ENCODE results near the gene CCDC28B.
"Not testable (repeated sequence)": the region's sequence is repeated elsewhere in the genome, so short reads cannot be mapped to it uniquely, and the experiment has no call there.

The CCDC28B gene

DNA sequence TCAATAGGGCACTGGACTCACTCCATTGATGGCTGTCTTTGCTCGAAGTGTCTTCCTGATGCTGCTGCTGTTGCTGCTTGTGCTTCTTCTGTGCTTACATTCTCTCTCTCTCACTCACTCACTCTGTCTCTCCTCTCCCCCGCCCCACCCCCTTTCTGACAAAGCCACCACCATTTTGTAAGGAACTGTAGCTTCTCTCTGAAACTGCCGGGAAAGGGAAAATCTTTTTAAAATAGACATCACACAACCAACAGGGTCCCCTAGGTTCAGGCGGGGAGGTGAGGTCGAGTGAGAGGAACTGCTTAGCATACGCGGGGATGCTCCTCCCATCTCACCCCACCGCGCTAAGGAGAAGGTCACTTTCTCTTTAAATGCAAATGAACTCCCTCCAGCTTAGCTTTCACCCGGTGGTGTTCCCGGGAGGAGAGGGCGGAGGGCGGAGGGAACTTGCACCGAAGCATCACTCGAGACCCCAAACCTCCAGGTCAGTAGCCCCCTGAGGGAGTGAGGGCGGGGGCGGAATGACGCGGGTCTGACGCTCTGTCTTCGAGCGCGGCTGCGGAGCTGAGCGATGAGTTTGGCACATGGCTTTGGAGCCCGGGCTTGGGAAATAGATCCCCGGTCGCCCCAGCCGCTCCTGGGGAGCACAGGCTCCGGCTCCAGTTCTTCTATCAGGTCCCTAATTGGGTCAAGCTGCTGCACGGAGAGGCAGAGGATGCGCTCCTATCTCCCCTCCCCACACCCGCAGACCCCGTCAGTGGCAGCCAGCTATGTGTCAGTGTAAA is at the start of gene CCDC28B:
Gene CCDC28B, plus strand, starts transcription at position 370 of the 785 bp plus-strand sequence. CDS start 1,341 bp downstream, outside the sequence.
- peak; percentile 77 for DNase-seq
- ATAC-seq, result peak; percentile 50

DNA sequence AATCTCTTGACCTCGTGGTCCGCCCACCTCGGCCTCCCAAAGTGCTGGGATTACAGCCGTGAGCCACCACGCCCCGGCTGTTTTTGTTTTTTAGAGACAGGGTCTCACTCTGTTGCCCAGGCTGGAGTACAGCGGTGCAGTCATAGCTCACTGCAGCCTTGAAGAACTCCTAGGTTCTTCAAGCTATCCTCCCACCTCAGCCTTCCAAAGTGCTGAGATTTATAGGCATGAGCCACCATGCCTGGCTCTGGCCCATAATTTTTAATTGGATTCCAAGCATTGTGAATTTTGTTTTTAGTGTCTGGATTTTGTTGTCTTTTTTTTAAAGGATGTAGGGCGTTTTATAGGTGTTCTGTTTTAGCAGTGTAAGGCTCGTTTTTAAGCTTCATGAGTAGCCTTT is 49.5 kb upstream of the CCDC28B start:
- DNase-seq (no peak), ATAC-seq (no peak)

DNA sequence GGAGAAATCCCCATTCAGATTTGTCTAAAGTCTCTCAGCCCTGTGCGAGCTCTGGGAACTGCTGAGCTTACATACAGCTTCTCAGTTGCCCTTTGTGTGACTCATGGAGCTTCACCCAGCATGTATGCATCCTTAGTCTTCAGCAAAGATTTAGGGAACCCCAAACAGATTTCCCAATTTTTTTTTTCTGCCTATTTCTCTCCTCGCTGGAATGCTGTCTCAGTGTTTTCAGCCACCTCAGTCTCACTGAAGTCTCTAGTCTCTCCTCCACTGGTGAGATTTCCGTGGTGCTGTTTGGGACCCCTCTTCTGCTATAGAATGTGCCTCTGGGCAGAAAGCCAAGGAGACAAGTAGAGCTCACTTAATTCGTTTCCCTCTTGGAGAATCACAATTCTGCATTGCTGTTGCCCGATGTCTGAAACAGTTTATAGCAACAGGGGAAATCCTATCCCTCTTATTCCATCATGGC is 49.0 kb upstream of the CCDC28B start:
- no peak for DNase-seq
- ATAC-seq, result no peak

- ATAC-seq, result peak; percentile 94
Observed at GRCh38 chr1:32159189-32159588, 41.2 kb upstream of the CCDC28B start.

GRCh38 chr1:32163405-32163804 is 37.0 kb upstream of the CCDC28B start:
- no peak for DNase-seq
- no peak for ATAC-seq

More at GRCh38 chr1:32159189-32159588, 41.2 kb upstream of the CCDC28B start:
- DNase-seq, result no peak

GRCh38 chr1:32165633-32166032 is 34.8 kb upstream of the CCDC28B start:
- not testable (repeated sequence) for ATAC-seq, DNase-seq

DNA sequence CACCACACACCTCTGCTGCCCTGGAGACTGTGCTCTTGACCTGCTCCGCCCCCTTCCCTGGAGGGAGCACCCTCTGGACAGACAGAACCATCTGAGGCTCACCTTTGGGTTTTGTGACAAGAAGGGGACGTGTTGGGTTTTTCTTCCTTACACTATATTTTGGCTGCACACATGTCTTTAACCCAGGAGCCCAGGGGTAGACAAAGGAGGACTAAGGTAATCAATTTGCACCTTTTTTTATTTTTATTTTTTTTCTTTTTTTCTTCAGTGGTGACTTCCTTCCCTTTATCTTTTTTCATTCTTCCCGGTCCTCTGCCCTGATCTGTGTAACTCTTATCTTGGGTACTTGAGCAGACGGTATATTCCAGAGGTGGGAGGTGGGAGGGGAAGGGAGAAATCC is 29.4 kb upstream of the CCDC28B start:
- ATAC-seq (no peak), DNase-seq (no peak)

- DNase-seq (no peak), ATAC-seq (no peak)
Observed at GRCh38 chr1:32172621-32173245, 27.7 kb upstream of the CCDC28B start.

DNA sequence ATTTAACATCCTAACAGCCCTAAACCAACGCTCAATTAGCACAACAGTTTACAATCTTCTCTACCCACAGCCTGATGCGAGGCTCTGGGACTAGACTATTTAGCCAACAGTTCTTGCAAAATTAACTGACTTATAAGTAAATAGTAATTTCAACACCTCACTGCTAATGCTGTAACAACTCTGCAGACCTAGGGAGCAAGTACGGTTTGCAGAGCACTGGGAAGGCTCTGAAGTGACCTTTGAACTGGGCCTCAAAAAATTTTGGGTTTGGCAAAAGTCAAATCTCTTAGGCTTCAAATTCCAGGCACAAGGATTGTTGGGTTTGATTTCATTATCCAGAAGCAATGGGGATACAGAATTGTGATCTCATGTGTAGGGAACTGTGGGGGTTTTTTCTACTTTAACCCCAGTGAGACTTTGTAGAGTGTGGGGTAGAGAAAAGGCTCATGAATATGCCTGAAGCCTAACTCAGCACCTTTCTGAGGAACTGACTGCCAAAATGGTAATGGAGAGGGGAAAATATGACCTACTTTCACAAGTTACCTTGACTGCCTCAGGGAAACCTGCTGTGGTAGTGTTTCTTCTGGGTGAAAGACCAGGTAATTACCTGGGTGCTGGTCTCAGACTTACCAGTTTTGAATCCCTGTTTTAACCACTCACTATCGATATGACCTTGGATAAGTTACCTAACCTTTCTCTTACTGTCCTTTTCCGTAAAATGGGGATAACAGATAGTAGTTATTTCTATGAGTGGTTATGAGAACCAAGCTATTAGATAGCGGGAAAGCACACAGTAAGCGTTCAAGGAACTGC is 21.8 kb upstream of the CCDC28B start:
- DNase-seq (no peak), ATAC-seq (no peak)

- ATAC-seq, result no peak
- no peak for DNase-seq
Observed at GRCh38 chr1:32179193-32179442, 21.3 kb upstream of the CCDC28B start.

DNA sequence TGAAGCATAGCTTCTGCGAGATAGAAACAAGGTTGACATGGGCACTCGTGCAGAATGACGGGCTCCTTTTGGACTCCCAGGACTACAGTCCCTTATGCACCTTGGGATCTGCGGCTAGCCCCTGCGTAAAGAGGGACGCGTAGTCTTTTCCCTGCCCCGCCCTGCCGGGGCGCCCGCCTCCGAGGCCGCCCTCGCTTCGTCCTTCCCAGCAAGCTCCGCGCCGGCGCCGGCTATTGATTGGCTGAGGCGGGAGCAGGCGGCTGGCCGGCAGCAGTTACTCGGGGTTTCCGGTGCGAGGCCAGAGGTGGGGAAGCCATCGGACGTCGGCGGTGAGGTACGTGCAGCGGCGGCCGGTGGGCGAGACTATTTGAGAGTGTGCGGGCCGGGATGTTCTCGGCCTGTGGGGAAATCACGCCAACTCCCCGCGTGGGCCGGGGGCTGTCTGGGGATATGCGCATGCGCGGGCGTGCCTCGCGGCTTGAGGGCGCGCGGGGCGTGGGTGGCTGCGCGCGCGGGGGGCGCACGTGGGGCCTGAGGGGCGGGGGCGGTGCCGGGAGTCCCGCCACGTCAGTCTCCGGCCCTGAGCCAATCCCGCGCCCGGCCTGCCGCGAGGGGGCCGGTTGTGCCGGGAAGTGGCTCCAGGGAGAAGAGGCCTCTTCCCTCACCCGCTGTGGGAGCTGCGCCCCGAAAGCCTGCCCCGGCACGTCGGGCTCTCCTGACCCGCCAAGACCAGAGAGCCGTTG is 20.8 kb upstream of the CCDC28B start, which contains the start of gene TXLNA:
Gene TXLNA, plus strand, starts transcription at position 233 of the 743 bp plus-strand sequence. CDS start 671 bp downstream, outside the sequence.
- peak; percentile 95 for DNase-seq
- peak; percentile 89 for ATAC-seq

DNA sequence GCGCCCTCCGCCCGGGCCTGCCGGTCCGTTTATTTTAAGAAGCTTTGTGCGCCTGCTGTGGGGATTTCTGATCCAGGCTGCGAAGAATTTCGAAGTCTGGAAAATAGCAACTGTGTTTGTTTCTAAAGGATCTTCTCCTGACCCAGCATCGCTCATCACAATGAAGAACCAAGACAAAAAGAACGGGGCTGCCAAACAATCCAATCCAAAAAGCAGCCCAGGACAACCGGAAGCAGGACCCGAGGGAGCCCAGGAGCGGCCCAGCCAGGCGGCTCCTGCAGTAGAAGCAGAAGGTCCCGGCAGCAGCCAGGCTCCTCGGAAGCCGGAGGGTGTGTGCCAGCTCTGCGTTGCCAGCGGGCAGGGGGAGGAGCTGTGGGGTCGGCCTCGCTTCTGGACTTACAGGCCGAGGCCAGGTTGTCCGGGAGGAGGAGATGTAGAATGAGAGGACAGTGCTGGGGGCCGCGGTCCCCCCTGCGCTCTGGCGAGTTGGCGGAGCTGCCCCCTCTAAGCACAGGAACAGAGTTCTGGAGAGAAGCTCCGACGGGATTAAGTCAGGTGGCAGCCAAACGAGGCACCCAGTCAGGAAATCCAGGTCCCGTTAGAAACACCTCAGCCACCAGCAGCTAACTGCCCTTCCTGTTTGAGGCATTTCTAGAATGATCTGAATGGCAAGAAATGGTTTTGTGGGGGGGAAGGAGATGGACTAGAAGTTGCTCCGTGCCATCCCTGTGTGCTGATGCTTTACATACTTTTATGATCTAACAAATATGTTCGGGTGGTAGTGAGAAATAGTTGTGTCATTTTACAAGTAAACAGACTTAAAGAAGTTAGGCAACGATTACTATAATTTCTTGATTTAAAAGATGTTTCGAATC is 20.0 kb upstream of the CCDC28B start:
- peak; percentile 52 for DNase-seq

DNA sequence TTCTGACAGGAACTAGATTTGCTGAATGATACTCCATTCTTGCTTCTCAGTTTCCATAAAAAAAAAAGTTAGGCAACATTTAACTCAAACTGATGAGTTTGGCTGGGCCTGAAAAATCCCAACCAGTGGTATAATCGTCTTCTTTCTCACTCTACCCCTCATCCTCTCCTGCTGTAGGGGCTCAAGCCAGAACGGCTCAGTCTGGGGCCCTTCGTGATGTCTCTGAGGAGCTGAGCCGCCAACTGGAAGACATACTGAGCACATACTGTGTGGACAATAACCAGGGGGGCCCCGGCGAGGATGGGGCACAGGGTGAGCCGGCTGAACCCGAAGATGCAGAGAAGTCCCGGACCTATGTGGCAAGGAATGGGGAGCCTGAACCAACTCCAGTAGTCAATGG is 19.3 kb upstream of the CCDC28B start:
- no peak for DNase-seq
- no peak for ATAC-seq

More for the DNA sequence above, 20.0 kb upstream of the CCDC28B start:
- ATAC-seq, result peak; percentile 26

DNA sequence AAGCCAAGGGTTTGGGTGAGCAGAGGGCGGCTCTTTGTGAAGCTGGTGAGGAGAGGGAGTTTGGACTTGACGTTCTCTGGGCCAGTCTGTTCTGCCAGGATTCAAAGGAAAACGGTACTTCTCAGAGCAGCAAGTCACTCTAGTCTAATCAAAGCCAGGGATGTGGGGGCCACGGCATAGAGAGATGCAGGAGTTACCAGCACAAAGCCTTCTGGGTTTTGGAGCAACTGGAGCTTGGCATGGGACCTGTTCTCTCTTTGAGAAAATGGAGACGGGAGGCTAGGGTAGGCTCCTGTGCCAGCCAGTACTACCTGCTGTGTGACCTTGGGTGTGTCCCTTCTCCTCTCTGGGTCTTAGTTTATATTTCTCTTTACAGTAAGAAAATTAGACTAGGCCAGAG is 18.8 kb upstream of the CCDC28B start:
- ATAC-seq, result no peak
- no peak for DNase-seq

DNA sequence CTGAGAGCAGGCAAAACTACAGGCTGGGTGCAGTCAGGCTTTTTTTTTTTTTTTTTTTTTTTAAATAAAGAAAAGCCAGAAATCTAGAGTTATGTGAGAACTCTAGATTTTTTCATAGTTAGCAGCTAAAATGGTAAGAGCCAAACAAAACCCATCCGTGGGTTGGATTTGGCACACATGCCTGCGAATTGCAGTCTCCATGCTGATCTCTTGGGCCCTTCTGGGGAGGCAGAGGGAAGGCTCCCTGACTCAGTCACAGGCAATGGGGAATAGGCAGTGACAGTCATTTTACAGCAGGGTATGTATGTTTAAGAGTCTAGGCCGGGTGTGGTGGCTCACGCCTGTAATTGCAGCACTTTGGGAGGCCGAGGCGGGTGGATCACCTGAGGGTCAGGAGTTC is 18.3 kb upstream of the CCDC28B start:
- DNase-seq (no peak), ATAC-seq (no peak)

DNA sequence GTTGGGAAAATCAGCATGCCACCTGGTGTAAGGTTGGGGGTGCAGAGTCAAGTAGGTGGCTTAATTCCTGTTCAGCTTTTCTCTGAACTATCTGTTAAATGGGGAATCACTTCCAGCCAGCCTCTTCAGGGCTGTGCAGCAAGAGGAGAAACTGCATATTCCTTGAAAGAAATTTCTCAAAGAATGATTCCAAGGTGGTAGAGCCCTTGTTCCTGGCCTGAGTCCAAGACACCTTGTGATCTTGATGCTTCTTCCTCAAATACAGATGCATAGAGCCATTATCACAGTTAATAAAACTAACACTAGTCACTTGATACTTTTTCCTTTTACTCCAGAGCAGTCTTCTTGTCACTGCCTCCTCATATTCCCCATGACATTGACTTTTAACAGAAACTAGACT is 15.7 kb upstream of the CCDC28B start:
- ATAC-seq (no peak), DNase-seq (no peak)

DNA sequence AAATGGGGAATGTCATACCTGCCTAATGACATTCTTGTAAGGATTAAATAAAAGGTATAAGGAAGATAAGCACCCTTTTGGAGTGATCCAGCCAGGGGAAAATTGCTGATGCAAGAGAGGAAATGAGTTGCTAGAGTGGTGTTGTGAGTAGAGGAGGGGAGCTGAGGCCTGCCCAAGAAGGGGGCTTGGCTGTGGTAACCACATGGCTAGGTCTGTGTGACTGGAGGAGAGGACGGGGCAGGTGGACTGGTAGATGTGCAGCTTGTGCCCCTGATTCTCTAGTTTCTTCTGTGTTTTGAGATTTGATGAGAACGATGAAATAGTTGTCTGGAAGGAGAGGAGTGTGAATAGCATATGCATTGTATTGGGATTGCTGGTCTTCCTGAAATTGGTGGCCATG is 14.3 kb upstream of the CCDC28B start:
- no peak for DNase-seq
- no peak for ATAC-seq

DNA sequence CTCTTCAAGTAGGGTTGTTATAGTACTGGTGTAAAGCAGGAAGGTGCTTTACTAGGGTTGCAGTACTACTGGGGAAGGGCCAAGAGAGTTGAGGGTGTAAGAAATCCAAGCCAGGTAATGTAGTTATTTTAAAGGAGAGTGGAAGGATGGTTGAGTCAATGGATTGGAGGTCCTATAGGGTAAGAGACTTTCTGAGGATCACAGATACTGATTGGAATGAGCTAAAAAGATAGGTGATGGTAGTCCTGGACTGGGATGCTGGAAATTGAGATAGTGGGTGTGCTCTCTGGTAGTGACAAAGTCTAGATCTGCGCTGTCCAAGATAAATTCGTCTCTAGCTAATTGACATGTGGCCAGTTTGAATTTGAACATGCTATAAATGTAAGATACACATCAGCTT is 13.9 kb upstream of the CCDC28B start:
- DNase-seq, result no peak

GRCh38 chr1:32187850-32188249 is 12.5 kb upstream of the CCDC28B start:
- ATAC-seq (no peak), DNase-seq (no peak)

More for the DNA sequence above, 13.9 kb upstream of the CCDC28B start:
- no peak for ATAC-seq

DNA sequence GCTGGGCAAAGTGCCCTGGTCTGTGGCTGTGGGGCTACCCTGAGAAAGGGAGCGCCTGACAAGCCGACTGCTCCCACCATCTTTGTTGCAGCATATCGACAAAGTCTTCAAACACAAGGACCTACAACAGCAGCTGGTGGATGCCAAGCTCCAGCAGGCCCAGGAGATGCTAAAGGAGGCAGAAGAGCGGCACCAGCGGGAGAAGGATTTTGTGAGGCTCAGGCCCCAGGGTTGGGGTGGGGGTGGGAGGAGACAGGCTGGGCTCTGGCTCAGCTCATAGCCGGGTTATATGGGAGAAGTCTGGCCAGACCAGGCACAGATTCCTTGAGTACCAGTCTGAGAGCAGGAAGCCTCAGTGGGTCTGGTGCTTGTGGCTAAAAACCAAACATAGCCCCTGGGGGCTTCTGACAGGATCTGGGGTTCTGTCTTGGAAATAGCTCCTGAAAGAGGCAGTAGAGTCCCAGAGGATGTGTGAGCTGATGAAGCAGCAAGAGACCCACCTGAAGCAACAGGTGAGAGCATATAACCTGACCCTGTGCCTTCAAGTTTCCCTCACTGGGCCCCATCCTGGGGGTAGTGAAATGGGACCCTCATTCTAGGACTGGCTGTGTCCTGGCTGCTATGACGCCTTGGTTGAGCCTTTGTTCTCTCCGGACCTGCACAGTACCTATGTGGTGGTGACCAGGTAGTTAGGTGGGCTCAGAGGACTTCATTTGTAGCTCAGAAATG is 8.0 kb upstream of the CCDC28B start:
- ATAC-seq, result no peak

More for the DNA sequence above, 8.0 kb upstream of the CCDC28B start:
- no peak for DNase-seq

Measured in stimulated activated naive CD8-positive, alpha-beta T cell treated with anti-CD3 and anti-CD28 coated beads, Interleukin-15, Interleukin-2, amounts not matched to agents 100 U/mL and 50 U/mL, for 24 hours (primary cell).